T-cell (primary cell): ENCODE results near the gene KLC4. TPM values are rescaled to one million over a fixed set of nuclear protein-coding genes. Genes with fewer than 3 reads are reported as not detected.

Source experiments
- ATAC-seq, 4 experiments: fragments of 200-7000 bp in 3 of 4; fragments of 150-1000 bp in 1 of 4; cut with Tn5 transposase; replicated peaks in 1 of 4; 1 replicate in 3 of 4; 2 replicates in 1 of 4; pipeline ENCODE4 v1.10.0; 2021; ENCODE audit warnings: moderate library complexity in 3 of 4, mild to moderate bottlenecking in 2 of 4, moderate number of reproducible peaks in 1 of 4
- CTCF ChIA-PET, 2 donors: fragments of 300-600 bp; sonication (Branson Sonifier 250); formaldehyde crosslinking; loops; one replicate each; lab custom pipeline; 2022; ENCODE audit warnings: antibody characterized with exemption in 2 of 2; lab: Charles Lee
- POLR2A ChIA-PET, 2 donors: fragments of 300-600 bp; sonication (Branson Sonifier 250); formaldehyde crosslinking; loops; one replicate each; lab custom pipeline; 2022; ENCODE audit warnings: antibody characterized with exemption in 2 of 2; lab: Charles Lee
- DNase-seq, 35 experiments: peaks; one replicate each; pipeline versions ENCODE4 v3.0.0 to v3.0.0-alpha.2; 2013 to 2023
- H3K27ac ChIP-seq: one replicate; pipeline ENCODE4 v1.5.1; 2013; ENCODE audit warnings: low read length
- H3K27me3 ChIP-seq, 2 experiments: replicated peaks in 1 of 2; 1 replicate in 1 of 2; 2 replicates in 1 of 2; pipeline versions ENCODE4 v1.6.1 to v1.7.0; 2013; ENCODE audit warnings: low read length in 1 of 2, mixed read lengths in 1 of 2; ENCODE audit not compliant: control insufficient read depth in 2 of 2, insufficient read depth in 2 of 2; ENCODE audit errors: extremely low read depth in 1 of 2
- H3K36me3 ChIP-seq, 2 donors: 1 replicate in 1 of 2; 2 replicates in 1 of 2; pipeline versions ENCODE4 v1.6.1 to v1.7.0; 2013; ENCODE audit warnings: low read length in 1 of 2; ENCODE audit not compliant: control insufficient read depth in 2 of 2, insufficient read depth in 1 of 2; ENCODE audit errors: extremely low read depth in 1 of 2
- H3K4me1 ChIP-seq, 2 experiments: 1 replicate in 1 of 2; 2 replicates in 1 of 2; pipeline versions ENCODE4 v1.6.1 to v1.7.0; 2013; ENCODE audit warnings: low read length in 2 of 2, mixed read lengths in 1 of 2; ENCODE audit not compliant: insufficient read depth in 2 of 2, control insufficient read depth in 1 of 2; ENCODE audit errors: extremely low read depth in 1 of 2
- H3K4me3 ChIP-seq, 2 donors: 1 replicate in 1 of 2; 2 replicates in 1 of 2; pipeline versions ENCODE4 v1.5.1 to v1.7.0; 2013; ENCODE audit warnings: mild to moderate bottlenecking in 2 of 2, low read length in 1 of 2, moderate library complexity in 1 of 2; ENCODE audit not compliant: control insufficient read depth in 1 of 2; ENCODE audit errors: extremely low read depth in 1 of 2
- H3K9me3 ChIP-seq: 2 replicates; pipeline ENCODE4 v1.7.0; 2013
- H3K27ac Mint-ChIP-seq, 2 donors: one replicate each; pipeline ENCODE4 v1.8.0; 2020 to 2021; ENCODE audit warnings: mild to moderate bottlenecking in 2 of 2, mixed read lengths in 2 of 2
- H3K27me3 Mint-ChIP-seq, 2 donors: one replicate each; pipeline ENCODE4 v1.8.0; 2021 to 2022; ENCODE audit warnings: mixed read lengths in 2 of 2
- H3K36me3 Mint-ChIP-seq: one replicate; pipeline ENCODE4 v1.8.0; 2021; ENCODE audit warnings: mixed read lengths
- H3K4me1 Mint-ChIP-seq, 3 donors: one replicate each; pipeline ENCODE4 v1.8.0; 2020 to 2022; ENCODE audit warnings: mixed read lengths in 3 of 3, mild to moderate bottlenecking in 1 of 3
- H3K4me3 Mint-ChIP-seq, 3 donors: one replicate each; pipeline ENCODE4 v1.8.0; 2020 to 2022; ENCODE audit warnings: mild to moderate bottlenecking in 3 of 3, mixed read lengths in 3 of 3, moderate library complexity in 3 of 3
- H3K9me3 Mint-ChIP-seq, 3 donors: one replicate each; pipeline ENCODE4 v1.8.0; 2020 to 2022; ENCODE audit warnings: mixed read lengths in 3 of 3
- WGBS: methylation state at CpG from one replicate; pipeline ENCODE4 v1.1.5; 2013; ENCODE audit warnings: missing lambda C conversion rate; ENCODE audit not compliant: insufficient coverage; 5-methylcytosine and 5-hydroxymethylcytosine counted together
- total RNA-seq, 35 experiments: library from RNA in 6 of 35; stranded (reverse) in 6 of 35; fragments of 120-200 nt in 1 of 35; gene quantifications; one replicate each; pipeline versions ENCODE4 v1.2.1 to v1.2.4 and lab custom pipeline; 2013 to 2026

Gene KLC4
- total RNA-seq, 5 donors from 2014 or later (not counting 1 experiment from before 2014, with no cell fraction given): 37.8 to 48.5 (median 45.5) TPM

GRCh38 chr6:43014434-43014909 is 45.0 kb upstream of the KLC4 start:
- Mint-ChIP-seq H3K4me3 (peak overlapping the region; percentile 93 to 95 (median 94)), H3K36me3 (peaks cover 27% of the 10 kb centered on the region), H3K27me3 (no peaks in the 10 kb centered on the region), H3K9me3 (no peaks in the 10 kb centered on the region), H3K27ac (peak overlapping the region; percentile 91), H3K4me1 (peaks cover 58 to 69% (median 62%) of the 10 kb centered on the region in 3 donors)
- DNase-seq (no peak), ATAC-seq (no peak)
- no peak overlapping the region for H3K27ac ChIP-seq
- no peaks in the 10 kb centered on the region for H3K27me3 ChIP-seq
- peak overlapping the region; percentile 68 for H3K4me3 ChIP-seq
- ChIA-PET CTCF (interaction anchor here (0.6 to 2.9 kb wide), 14 partner anchors 9 to 1285 kb away, joined by 3 to 22 read pairs (median 5); partner anchors contain the start of genes CNPY3 (in 1 of the 2), CUL7 (in 1 of the 2), KLC4 (in 1 of the 2) and MRPL2 (in 1 of the 2)), POLR2A (interaction anchor here (0.6 to 1.6 kb wide), 12 partner anchors 10 to 269 kb away, joined by 3 to 15 read pairs (median 6); partner anchors contain the start of genes CNPY3 (in 2 of the 2), CUL7 (in 2 of the 2), PEX6 (in 2 of the 2) and BICRAL (in 1 of the 2))
- no peaks in the 10 kb centered on the region for H3K9me3 ChIP-seq
- H3K4me1 ChIP-seq: peaks cover 14 to 46% of the 10 kb centered on the region in 2 experiments
- peaks cover 15 to 49% of the 10 kb centered on the region in 2 donors for H3K36me3 ChIP-seq
- WGBS: 3% methylated on average over 6 of the region's 7 CpGs

- POLR2A ChIA-PET: interaction anchor here in 1 of 2 donors (1.0 kb wide), 1 partner anchor 452 kb away, joined by 3 read pairs; the partner anchor contains the start of gene UBR2
- Histone ChIP-seq H3K4me3 (no peak overlapping the region), H3K4me1 (peaks cover 17 to 55% of the 10 kb centered on the region in 2 experiments), H3K9me3 (no peaks in the 10 kb centered on the region), H3K27ac (no peak overlapping the region), H3K27me3 (no peaks in the 10 kb centered on the region), H3K36me3 (peaks cover 15 to 36% of the 10 kb centered on the region in 2 donors)
- Mint-ChIP-seq H3K36me3 (peaks cover 19% of the 10 kb centered on the region), H3K9me3 (no peaks in the 10 kb centered on the region), H3K27ac (peak overlapping the region; percentile 19 to 28), H3K4me3 (peak overlapping the region; percentile 28 to 61 (median 46)), H3K27me3 (no peaks in the 10 kb centered on the region), H3K4me1 (peaks cover 56 to 70% (median 66%) of the 10 kb centered on the region in 3 donors)
- DNase-seq (no peak), ATAC-seq (no peak)
- WGBS: 66% methylated on average over 2 of the region's 7 CpGs
- CTCF ChIA-PET: interaction anchor here (0.7 to 1.1 kb wide), 2 partner anchors 32 to 104 kb away, joined by 3 read pairs; partner anchors contain the start of gene PPP2R5D (in 1 of the 2)
These were observed 43.1 kb upstream of the KLC4 start for GRCh38 chr6:43016176-43016942.

GRCh38 chr6:43016943-43017334 is 42.5 kb upstream of the KLC4 start:
- Histone ChIP-seq H3K9me3 (no peaks in the 10 kb centered on the region), H3K36me3 (peaks cover 10 to 32% of the 10 kb centered on the region in 2 donors), H3K27me3 (no peaks in the 10 kb centered on the region), H3K4me1 (peaks cover 17 to 53% of the 10 kb centered on the region in 2 experiments), H3K4me3 (no peak overlapping the region), H3K27ac (no peak overlapping the region)
- DNase-seq: no peak
- ChIA-PET POLR2A (interaction anchor here in 1 of 2 donors (0.6 to 1.0 kb wide), 3 partner anchors 445 to 622 kb away, joined by 3 to 6 read pairs (median 4); partner anchors contain the start of gene UBR2), CTCF (no interaction called here)
- peaks cover 19% of the 10 kb centered on the region for H3K36me3 Mint-ChIP-seq
- H3K9me3 Mint-ChIP-seq: no peaks in the 10 kb centered on the region
- no peaks in the 10 kb centered on the region for H3K27me3 Mint-ChIP-seq
- peaks cover 50 to 66% (median 62%) of the 10 kb centered on the region in 3 donors for H3K4me1 Mint-ChIP-seq
- 96% methylated on average over 12 of the region's 12 CpGs for WGBS
- H3K4me3 Mint-ChIP-seq: no peak overlapping the region
- ATAC-seq: no peak
- no peak overlapping the region for H3K27ac Mint-ChIP-seq

- ChIA-PET POLR2A (interaction anchor here (0.5 to 0.7 kb wide), 2 partner anchors 17 to 651 kb away, joined by 3 to 4 read pairs; no protein-coding TSS in a partner anchor), CTCF (no interaction called here)
- 100% methylated on average over 2 of the region's 2 CpGs for WGBS
- Histone ChIP-seq H3K27ac (no peak overlapping the region), H3K9me3 (no peaks in the 10 kb centered on the region), H3K36me3 (peaks cover 10 to 34% of the 10 kb centered on the region in 2 donors), H3K27me3 (no peaks in the 10 kb centered on the region), H3K4me3 (no peak overlapping the region), H3K4me1 (peaks cover 10 to 59% of the 10 kb centered on the region in 2 experiments)
- Mint-ChIP-seq H3K27ac (peak overlapping the region in 1 of 2 donors; percentile 46), H3K36me3 (peaks cover 22% of the 10 kb centered on the region), H3K4me1 (peaks cover 36 to 58% (median 52%) of the 10 kb centered on the region in 3 donors), H3K4me3 (peak overlapping the region in 1 of 3 donors; percentile 59), H3K9me3 (no peaks in the 10 kb centered on the region), H3K27me3 (no peaks in the 10 kb centered on the region)
- DNase-seq (no peak), ATAC-seq (no peak)
These were observed 40.3 kb upstream of the KLC4 start for GRCh38 chr6:43019152-43019551.

GRCh38 chr6:43020052-43020705 is 39.3 kb upstream of the KLC4 start:
- no peak for ATAC-seq
- Mint-ChIP-seq H3K27me3 (no peaks in the 10 kb centered on the region), H3K9me3 (no peaks in the 10 kb centered on the region), H3K4me1 (peaks cover 35 to 55% (median 51%) of the 10 kb centered on the region in 3 donors), H3K27ac (peak overlapping the region in 1 of 2 donors; percentile 74), H3K36me3 (peaks cover 31% of the 10 kb centered on the region), H3K4me3 (peak overlapping the region; percentile 46 to 93 (median 57))
- POLR2A ChIA-PET: interaction anchor here in 1 of 2 donors (0.6 kb wide), 1 partner anchor 91 kb away, joined by 4 read pairs; the partner anchor contains the start of gene CNPY3
- CTCF ChIA-PET: interaction anchor here in 1 of 2 donors (0.7 kb wide), 1 partner anchor 41 kb away, joined by 3 read pairs; the partner anchor contains the start of gene PEX6
- Histone ChIP-seq H3K9me3 (no peaks in the 10 kb centered on the region), H3K4me1 (peaks cover 3 to 52% of the 10 kb centered on the region in 2 experiments), H3K36me3 (peaks cover 11 to 45% of the 10 kb centered on the region in 2 donors), H3K4me3 (no peak overlapping the region), H3K27ac (no peak overlapping the region), H3K27me3 (no peaks in the 10 kb centered on the region)
- no peak for DNase-seq
- WGBS: 100% methylated on average over 2 of the region's 3 CpGs
